Right forelimb (tissue), 1 donor: ENCODE measurements around the gene PDE7B.

Experiments
- DNase-seq: peaks from one replicate; pipeline ENCODE4 v3.0.0-alpha.2; 2018

Gene PDE7B

GRCh38 chr6:136157743-136158142 is 306.2 kb downstream of the PDE7B start:
- DNase-seq = no peak

DNA sequence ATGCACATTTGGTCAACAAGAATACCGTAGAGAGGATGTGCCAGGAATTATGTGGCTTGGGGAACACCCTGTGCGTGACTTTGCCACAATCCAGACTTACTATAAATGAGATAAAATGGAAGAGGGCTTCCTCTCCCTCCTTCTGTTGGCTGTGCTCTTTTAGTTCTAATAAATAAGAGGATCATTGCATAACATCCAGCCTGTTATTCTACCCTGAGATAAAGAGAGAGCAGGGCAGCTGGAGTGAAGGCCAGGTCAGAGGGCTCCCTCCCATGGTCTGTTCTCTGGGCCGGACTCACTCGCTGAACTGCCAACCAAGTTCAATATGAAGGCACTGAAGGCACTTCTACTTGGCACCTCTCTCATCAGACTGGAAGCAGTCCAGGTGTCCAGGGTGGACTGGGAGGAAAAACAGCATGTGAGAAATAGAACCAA is 306.9 kb downstream of the PDE7B start:
- no peak for DNase-seq

DNA sequence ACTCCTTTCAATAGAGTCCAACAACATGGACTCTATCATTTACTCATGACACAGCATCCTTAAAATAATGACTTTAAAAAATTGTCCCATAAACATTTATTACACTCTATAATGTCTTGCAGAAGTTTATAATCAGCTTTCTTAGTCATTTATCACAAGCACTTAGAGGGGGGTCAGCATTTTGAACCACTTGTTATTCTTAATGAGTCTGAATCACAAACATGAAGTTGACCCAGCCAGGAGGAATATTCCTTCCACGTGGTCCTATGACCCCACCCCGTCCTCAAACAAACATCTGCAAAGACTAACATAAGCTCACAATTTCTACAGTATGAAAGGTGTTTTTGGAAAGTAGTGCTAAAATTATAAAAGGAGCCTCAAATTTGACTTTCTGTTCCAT is 307.5 kb downstream of the PDE7B start:
- no peak for DNase-seq

GRCh38 chr6:136160250-136160649 is 308.7 kb downstream of the PDE7B start:
- no peak for DNase-seq

DNA sequence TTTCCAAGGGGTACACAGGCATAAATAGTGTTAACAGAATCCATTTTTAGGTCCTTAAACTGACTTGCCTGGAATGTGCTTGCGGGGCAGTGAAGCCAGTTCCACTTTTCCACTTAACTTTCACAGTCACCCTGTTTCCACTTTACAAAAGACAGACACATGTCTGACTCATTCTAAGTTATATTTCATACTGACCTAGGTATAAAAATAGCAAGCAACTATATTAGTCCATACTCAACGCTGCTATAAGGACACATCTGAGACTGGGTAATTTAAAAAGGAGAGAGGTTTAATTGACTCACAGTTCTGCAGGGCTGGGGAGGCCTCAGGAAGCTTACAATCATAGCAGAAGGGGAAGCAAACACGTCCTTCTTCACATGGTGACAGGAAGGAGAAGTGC is 310.4 kb downstream of the PDE7B start:
- no peak for DNase-seq

- no peak for DNase-seq
Observed at GRCh38 chr6:136163260-136163659, 311.8 kb downstream of the PDE7B start.

GRCh38 chr6:136166815-136167214 is 315.3 kb downstream of the PDE7B start:
- DNase-seq = no peak

GRCh38 chr6:136169394-136170148 is 318.1 kb downstream of the PDE7B start:
- DNase-seq = no peak

DNA sequence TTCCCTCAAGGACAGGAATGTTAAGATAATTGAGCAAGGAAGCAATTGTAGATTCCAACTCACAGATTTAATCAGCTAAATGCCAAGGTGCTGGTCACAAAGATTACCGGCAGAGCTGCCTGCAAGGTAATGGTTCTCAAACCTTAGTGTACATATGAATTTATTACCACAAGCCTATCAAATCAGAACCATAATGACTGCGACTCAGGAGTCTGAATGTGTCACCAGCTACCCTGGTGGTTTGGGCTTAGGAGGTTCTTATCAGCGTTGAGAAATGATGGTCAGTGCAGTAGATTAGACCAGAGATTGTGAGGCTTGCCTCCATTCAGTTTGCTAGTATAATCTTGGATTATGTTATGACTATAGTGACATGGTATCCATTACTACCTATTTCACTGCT is 319.7 kb downstream of the PDE7B start:
- no peak for DNase-seq

- no peak for DNase-seq
Observed at GRCh38 chr6:136173519-136174507, 322.3 kb downstream of the PDE7B start.

DNA sequence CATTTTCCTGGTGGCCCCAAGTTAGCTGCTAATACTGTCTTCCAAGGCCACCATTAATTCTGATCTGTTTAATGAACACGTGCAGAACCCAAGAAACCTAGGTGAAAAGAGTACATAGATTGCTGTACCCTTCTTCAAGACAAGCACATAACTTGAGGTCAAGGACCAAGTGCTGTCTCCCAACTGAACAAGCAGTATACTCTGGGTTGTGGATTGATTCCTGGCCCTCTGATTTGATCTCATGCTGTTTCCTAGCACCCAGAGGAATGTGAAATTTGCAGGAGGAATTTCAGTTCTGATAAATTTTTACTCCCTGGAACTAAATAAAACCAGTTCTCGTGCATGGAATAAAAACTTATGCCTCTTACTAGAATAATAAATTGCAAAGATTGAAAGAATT is 323.0 kb downstream of the PDE7B start:
- DNase-seq = no peak

- no peak for DNase-seq
Observed at GRCh38 chr6:136175873-136176272, 324.4 kb downstream of the PDE7B start.

DNA sequence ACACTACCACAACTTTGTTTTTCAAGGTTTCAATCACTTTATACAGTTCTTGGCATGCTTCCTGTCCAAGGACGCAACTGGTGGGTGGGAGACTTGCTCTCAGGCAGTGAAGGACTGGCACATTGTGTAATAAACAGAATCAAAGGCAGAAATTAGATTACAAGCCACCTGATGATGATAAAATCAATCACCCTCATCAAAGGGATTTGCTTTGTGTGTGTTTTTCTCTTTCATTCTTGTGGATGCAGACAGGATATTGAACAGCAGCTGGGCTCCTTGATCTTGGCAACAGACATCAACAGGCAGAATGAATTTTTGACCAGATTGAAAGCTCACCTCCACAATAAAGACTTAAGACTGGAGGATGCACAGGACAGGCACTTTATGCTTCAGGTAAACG is 327.2 kb downstream of the PDE7B start:
- DNase-seq = no peak

DNA sequence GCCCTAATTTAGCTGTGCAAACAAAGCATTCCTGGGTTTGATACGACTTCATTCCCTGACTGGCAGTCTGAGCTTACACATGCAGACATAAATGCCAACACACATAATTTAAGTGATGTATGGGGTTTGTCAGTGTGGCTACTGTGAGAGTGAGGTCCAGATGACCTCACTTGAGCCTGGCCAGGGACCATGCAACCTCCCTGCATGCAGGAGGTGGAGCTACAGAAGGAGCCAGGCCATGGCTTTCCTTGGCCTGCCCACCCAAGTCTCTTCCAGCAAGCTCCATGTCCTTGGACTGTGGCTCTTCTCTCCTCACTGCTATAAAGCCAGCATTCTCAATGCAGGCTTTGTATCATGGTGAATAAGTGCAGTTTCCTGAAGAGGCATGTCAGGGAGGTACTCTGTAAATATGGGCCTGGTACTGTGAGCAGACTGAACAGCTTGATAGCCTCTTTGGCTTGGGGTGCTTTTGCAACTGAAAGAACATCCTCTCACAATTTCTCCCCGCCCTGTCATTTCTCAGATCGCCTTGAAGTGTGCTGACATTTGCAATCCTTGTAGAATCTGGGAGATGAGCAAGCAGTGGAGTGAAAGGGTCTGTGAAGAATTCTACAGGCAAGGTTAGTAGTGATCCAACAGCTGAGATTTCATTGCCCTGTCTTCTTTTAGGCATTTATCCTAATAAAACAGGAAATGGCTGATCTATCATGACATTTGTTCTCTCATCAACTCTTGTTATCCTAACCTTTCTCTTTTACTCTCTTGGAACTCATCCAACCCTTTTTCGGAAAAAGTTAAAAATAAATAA is 329.4 kb downstream of the PDE7B start:
- DNase-seq = no peak

DNA sequence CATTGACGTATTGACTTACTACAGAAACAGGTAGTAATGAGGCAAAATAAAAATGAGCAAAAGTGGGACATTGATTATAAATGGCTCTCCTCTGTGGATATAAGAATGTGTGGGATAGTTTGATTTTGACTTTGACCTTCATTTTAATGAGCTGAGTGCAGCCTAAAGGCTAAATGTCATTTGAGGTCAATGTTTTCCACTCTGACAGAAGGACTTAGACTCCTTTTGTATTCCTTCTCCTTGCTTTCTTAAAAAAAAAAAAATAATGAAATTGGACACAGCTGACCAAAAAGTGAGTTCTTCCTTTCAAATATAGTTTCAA is 330.0 kb downstream of the PDE7B start:
- DNase-seq = no peak

GRCh38 chr6:136181861-136182260 is 330.4 kb downstream of the PDE7B start:
- DNase-seq = no peak

GRCh38 chr6:136184738-136185137 is 333.2 kb downstream of the PDE7B start:
- DNase-seq = no peak

DNA sequence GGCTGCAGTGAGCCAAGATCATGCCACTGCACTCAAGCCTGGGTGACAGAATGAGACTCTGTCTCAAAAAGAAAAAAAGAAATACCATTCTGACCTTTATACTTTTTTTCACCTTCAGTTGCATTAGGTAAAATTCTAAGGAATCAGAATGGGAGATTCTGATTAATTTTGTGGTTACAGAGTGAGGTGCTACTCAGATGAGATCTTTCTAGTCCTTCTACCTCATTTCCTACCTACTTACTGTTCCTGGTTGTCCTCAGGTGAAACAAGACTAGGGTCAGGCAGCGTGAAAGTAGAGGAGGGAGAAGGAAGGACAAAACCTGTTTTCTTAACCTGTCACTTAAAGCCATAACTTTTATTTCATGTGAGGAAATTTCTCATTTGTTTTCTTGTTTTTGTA is 334.9 kb downstream of the PDE7B start:
- DNase-seq = no peak

DNA sequence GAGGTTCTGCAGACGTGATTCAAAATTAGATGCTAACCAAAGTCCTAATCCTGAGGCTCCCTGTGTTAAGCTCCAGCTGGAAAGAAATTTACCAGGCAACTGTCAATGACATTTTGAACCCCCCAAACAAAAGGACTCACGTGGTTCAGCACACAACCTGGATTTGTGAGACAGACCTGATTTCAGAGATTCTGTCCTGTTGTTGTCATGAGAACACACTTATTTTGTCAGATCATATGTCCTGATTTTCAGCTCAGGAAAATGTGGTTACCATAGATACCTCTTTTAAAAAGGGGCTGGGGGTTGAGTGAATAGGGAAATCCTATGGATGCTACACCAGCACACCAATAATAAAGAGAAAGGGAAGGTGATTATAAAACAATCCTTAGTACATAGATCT is 337.0 kb downstream of the PDE7B start:
- DNase-seq = no peak

DNA sequence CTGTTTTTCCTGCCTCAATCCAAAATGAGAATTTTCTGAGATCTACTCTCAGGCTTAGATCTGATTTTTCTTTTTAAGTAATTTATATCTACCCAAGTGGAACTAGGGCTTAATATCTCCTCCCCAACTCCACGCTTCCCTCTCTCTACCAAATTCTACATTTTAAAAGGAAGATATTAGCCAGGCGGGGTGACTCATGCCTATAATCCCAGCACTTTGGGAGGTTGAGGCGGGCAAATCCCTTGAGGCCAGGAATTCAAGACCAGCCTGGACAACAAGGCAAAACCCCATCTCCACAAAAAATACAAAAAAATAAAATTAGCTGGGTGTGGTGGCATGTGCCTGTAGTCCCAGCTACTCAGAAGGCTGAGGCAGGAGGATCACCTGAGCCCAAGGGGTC is 337.6 kb downstream of the PDE7B start:
- no peak for DNase-seq

DNA sequence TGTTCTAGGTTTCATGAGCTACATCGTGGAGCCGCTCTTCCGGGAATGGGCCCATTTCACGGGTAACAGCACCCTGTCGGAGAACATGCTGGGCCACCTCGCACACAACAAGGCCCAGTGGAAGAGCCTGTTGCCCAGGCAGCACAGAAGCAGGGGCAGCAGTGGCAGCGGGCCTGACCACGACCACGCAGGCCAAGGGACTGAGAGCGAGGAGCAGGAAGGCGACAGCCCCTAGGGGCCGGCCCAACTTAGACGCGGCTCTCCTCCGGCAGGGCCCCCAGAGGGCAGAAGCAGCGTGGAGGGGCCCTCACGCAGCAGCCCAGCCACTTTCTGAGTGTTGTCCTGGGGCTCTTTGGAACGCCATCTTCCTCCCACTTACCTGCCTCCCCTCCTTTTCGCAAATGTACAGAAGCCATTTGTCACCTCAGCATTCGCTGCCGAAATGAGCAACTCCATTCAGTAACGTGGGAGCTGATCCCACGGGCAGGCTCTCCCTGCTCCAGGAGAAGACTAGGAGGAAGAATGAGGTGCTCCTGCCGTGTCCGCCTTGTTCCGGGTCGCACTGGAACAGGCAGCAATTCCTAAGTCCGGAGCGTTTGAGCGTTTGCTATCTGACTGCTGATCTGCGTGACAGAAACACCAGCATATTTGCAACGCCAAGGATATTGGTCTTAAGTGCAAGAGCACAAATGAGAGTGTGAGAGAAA is 340.3 kb downstream of the PDE7B start:
- no peak for DNase-seq

- no peak for DNase-seq
Observed at GRCh38 chr6:136192902-136193301, 341.4 kb downstream of the PDE7B start.

- DNase-seq = no peak
Observed at GRCh38 chr6:136201732-136202131, 350.2 kb downstream of the PDE7B start.
